ENCODE data around the gene FBXW4. TPM values are rescaled to one million over a fixed set of nuclear protein-coding genes. Genes with fewer than 3 reads are reported as not detected.
A peak's percentile ranks its signal among the peaks of the same experiment; 100 is the strongest.

The FBXW4 gene

Small RNA genes within 50 kb of the gene (small RNA-seq; reads per million reads assigned to genes)
- gene MIR3158-1, result 5.6 reads per million, percentile 87 among the genes with 10 or more reads in this experiment
- gene RNU6-1165P, result not detected

All from skeletal muscle satellite cell (primary cell).